ENCODE results near the gene MPPED1.

Gene MPPED1

DNA sequence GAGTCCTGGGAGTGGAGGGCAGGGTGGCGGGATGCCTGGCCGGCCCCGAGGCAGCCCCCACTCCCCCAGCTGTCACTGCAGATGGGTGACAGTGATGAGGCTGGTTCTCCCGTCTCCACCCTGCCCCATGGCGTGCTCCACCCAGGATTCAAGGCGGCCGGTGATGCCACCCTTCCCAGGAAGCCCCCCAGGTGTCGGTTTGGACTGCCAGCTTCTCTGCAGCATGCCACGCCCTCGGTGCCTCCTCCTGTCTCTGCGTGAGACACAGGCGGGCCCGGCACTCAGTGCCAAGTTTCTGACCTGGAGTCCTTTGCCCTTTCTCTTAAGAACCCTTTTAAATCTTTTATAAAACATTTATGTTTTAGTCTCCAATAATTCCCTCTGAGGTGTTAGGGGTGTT lies 71.5 kb downstream of the MPPED1 start:
- no peaks in the 10 kb centered on the region for H3K79me1 ChIP-seq (replicated peaks; ENCODE audit: low read length, poor library complexity, severe bottlenecking)
- H3K9me3 ChIP-seq (ENCODE audit: control insufficient read depth, low read length), result no peaks in the 10 kb centered on the region
- no peak overlapping the region for H3K4ac ChIP-seq (ENCODE audit: low read depth in 1 of 2, low read length in 2 of 2)
- 79% methylated on average over 10 of the region's 13 CpGs for WGBS
- H2BK5ac ChIP-seq (ENCODE audit: low read depth, low read length, poor library complexity, severe bottlenecking), result no peak overlapping the region
- no peak overlapping the region for H2AK5ac ChIP-seq (ENCODE audit: low read length, severe bottlenecking)
- no peaks in the 10 kb centered on the region for H3K36me3 ChIP-seq (ENCODE audit: control insufficient read depth in 1 of 2, insufficient read depth in 2 of 2, low read depth in 1 of 2, low read length in 2 of 2)
- no peak overlapping the region for H3K14ac ChIP-seq (ENCODE audit: low read length in 2 of 2)
- no peak overlapping the region for H2BK15ac ChIP-seq (ENCODE audit: low read depth, poor library complexity, severe bottlenecking)
- no peak overlapping the region for H2BK12ac ChIP-seq (ENCODE audit: low read length in 2 of 2)
- H3K4me2 ChIP-seq (ENCODE audit: low read length, poor library complexity, severe bottlenecking), result no peak overlapping the region
- no peak overlapping the region for H3K4me3 ChIP-seq (ENCODE audit: insufficient read depth in 1 of 2, low read depth in 1 of 2, low read length in 2 of 2)
- H2AFZ ChIP-seq (ENCODE audit: low read depth, low read length), result no peak overlapping the region
- H3K27me3 ChIP-seq (ENCODE audit: control insufficient read depth in 1 of 2, insufficient read depth in 1 of 2, low read length in 2 of 2), result peaks cover 0 to 42% of the 10 kb centered on the region in 2 experiments
- no peak overlapping the region for H3K23ac ChIP-seq (ENCODE audit: low read length in 2 of 2)
- H3K27ac ChIP-seq (ENCODE audit: low read length, poor library complexity, severe bottlenecking), result no peak overlapping the region
- no peak overlapping the region for H4K91ac ChIP-seq (ENCODE audit: low read length)
- DNase-seq, result no peak
- no peaks in the 10 kb centered on the region for H3K4me1 ChIP-seq (ENCODE audit: control insufficient read depth, insufficient read depth, low read depth, low read length)
- H2BK120ac ChIP-seq (ENCODE audit: low read depth, low read length), result no peak overlapping the region
- no peak overlapping the region for H3K9ac ChIP-seq (ENCODE audit: low read length)
- no peak overlapping the region for H4K8ac ChIP-seq (ENCODE audit: low read length)
- H3K18ac ChIP-seq (ENCODE audit: low read depth in 1 of 2, low read length in 2 of 2), result no peak overlapping the region

DNA sequence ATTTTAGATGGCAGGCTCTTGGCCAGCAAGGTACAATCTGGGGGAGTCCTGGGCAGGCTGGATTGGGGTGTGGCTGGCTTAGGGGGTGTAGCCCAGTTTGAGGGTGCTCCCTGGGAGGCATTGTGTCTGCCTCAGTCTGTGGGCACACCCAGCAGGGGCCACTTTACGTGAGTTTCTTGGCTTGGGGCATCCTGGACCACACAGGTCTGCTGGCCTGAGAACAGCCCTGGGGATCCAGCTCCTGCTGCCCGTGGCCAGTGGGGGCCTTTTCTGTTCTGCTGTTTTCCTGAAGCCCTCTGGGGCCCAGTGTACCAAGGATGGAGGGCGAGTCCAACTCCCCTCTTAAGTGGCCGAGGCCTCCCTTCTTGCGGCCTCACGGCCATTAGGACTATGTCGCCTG lies 71.9 kb downstream of the MPPED1 start:
- Histone ChIP-seq H2BK5ac (ENCODE audit: low read depth, low read length, poor library complexity, severe bottlenecking) (no peak overlapping the region), H3K4me3 (ENCODE audit: insufficient read depth in 1 of 2, low read depth in 1 of 2, low read length in 2 of 2) (no peak overlapping the region), H2AK5ac (ENCODE audit: low read length, severe bottlenecking) (no peak overlapping the region), H3K27ac (ENCODE audit: low read length, poor library complexity, severe bottlenecking) (no peak overlapping the region), H2AFZ (ENCODE audit: low read depth, low read length) (no peak overlapping the region), H3K18ac (ENCODE audit: low read depth in 1 of 2, low read length in 2 of 2) (no peak overlapping the region), H3K23ac (ENCODE audit: low read length in 2 of 2) (no peak overlapping the region), H3K9ac (ENCODE audit: low read length) (no peak overlapping the region), H3K4me1 (ENCODE audit: control insufficient read depth, insufficient read depth, low read depth, low read length) (no peaks in the 10 kb centered on the region), H3K4me2 (ENCODE audit: low read length, poor library complexity, severe bottlenecking) (no peak overlapping the region), H3K36me3 (ENCODE audit: control insufficient read depth in 1 of 2, insufficient read depth in 2 of 2, low read depth in 1 of 2, low read length in 2 of 2) (no peaks in the 10 kb centered on the region), H2BK120ac (ENCODE audit: low read depth, low read length) (no peak overlapping the region), H3K27me3 (ENCODE audit: control insufficient read depth in 1 of 2, insufficient read depth in 1 of 2, low read length in 2 of 2) (peaks cover 0 to 46% of the 10 kb centered on the region in 2 experiments), H3K14ac (ENCODE audit: low read length in 2 of 2) (no peak overlapping the region), H4K91ac (ENCODE audit: low read length) (no peak overlapping the region), H4K8ac (ENCODE audit: low read length) (no peak overlapping the region), H3K9me3 (ENCODE audit: control insufficient read depth, low read length) (no peaks in the 10 kb centered on the region), H2BK12ac (ENCODE audit: low read length in 2 of 2) (no peak overlapping the region), H2BK15ac (ENCODE audit: low read depth, poor library complexity, severe bottlenecking) (no peak overlapping the region), H3K4ac (ENCODE audit: low read depth in 1 of 2, low read length in 2 of 2) (no peak overlapping the region), H3K79me1 (replicated peaks; ENCODE audit: low read length, poor library complexity, severe bottlenecking) (no peaks in the 10 kb centered on the region)
- 75% methylated on average over 7 of the region's 7 CpGs for WGBS
- no peak for DNase-seq

DNA sequence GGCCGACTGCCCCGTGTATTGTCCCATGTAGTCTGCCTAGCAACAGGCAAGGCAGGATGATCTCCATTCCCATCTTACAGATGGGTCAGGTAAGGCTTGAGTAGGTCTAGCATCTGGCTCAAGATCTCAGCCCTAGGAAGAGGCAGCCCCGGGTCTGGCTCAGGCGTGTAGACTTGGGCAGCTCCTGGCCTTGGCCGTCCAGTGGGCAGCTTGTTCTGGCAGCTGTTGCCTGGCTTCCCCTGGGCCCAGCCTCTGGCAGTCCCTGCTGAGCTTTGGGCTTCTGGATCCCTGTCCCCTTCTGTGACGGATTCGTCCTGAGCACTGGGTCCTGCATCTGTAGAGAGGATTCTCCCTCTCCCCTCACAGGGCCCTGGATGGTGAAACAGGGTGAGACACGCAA lies 72.4 kb downstream of the MPPED1 start:
- H3K4me1 ChIP-seq (ENCODE audit: control insufficient read depth, insufficient read depth, low read depth, low read length), result no peaks in the 10 kb centered on the region
- H3K9me3 ChIP-seq (ENCODE audit: control insufficient read depth, low read length), result no peaks in the 10 kb centered on the region
- H3K79me1 ChIP-seq (replicated peaks; ENCODE audit: low read length, poor library complexity, severe bottlenecking), result no peaks in the 10 kb centered on the region
- H2BK5ac ChIP-seq (ENCODE audit: low read depth, low read length, poor library complexity, severe bottlenecking), result no peak overlapping the region
- WGBS, result 90% methylated on average over 8 of the region's 8 CpGs
- H3K4ac ChIP-seq (ENCODE audit: low read depth in 1 of 2, low read length in 2 of 2), result no peak overlapping the region
- H3K27ac ChIP-seq (ENCODE audit: low read length, poor library complexity, severe bottlenecking), result no peak overlapping the region
- no peaks in the 10 kb centered on the region for H3K36me3 ChIP-seq (ENCODE audit: control insufficient read depth in 1 of 2, insufficient read depth in 2 of 2, low read depth in 1 of 2, low read length in 2 of 2)
- no peak overlapping the region for H2AK5ac ChIP-seq (ENCODE audit: low read length, severe bottlenecking)
- DNase-seq, result no peak
- no peak overlapping the region for H4K8ac ChIP-seq (ENCODE audit: low read length)
- no peak overlapping the region for H2BK12ac ChIP-seq (ENCODE audit: low read length in 2 of 2)
- H2AFZ ChIP-seq (ENCODE audit: low read depth, low read length), result no peak overlapping the region
- H2BK15ac ChIP-seq (ENCODE audit: low read depth, poor library complexity, severe bottlenecking), result no peak overlapping the region
- H2BK120ac ChIP-seq (ENCODE audit: low read depth, low read length), result no peak overlapping the region
- no peak overlapping the region for H3K9ac ChIP-seq (ENCODE audit: low read length)
- no peak overlapping the region for H3K4me2 ChIP-seq (ENCODE audit: low read length, poor library complexity, severe bottlenecking)
- no peak overlapping the region for H3K4me3 ChIP-seq (ENCODE audit: insufficient read depth in 1 of 2, low read depth in 1 of 2, low read length in 2 of 2)
- H3K23ac ChIP-seq (ENCODE audit: low read length in 2 of 2), result no peak overlapping the region
- H3K27me3 ChIP-seq (ENCODE audit: control insufficient read depth in 1 of 2, insufficient read depth in 1 of 2, low read length in 2 of 2), result peaks cover 0 to 50% of the 10 kb centered on the region in 2 experiments
- no peak overlapping the region for H4K91ac ChIP-seq (ENCODE audit: low read length)
- no peak overlapping the region for H3K18ac ChIP-seq (ENCODE audit: low read depth in 1 of 2, low read length in 2 of 2)
- no peak overlapping the region for H3K14ac ChIP-seq (ENCODE audit: low read length in 2 of 2)

DNA sequence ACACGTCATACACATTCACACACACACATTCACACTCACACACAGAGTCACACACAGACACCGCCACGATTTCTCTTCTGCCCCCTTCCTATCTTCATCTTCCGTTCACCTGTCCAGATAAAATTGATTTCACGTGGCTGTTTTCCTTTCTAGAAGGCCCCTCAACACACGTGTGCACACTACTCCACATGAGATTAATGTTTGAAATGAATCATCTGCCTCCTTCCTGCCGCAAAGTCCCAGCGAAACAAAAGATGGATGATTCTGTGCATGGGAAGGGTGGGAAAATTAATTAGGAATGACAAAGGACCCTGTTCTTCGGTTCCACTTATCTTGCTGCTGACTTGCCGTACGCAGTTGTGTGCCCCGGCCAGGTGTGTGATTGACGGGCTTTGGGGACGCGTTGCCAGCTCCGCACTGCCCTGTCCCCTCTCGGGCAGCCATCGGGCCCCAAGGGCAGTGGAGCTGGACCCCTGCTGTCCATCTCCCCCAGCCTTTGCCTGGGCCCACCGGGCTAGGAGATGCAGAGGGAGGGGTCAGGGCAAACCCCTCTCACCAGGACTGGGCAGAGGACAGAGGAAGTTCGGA lies 73.8 kb downstream of the MPPED1 start:
- H4K91ac ChIP-seq (ENCODE audit: low read length), result no peak overlapping the region
- no peak overlapping the region for H2BK5ac ChIP-seq (ENCODE audit: low read depth, low read length, poor library complexity, severe bottlenecking)
- H3K27me3 ChIP-seq (ENCODE audit: control insufficient read depth in 1 of 2, insufficient read depth in 1 of 2, low read length in 2 of 2), result peaks cover 0 to 46% of the 10 kb centered on the region in 2 experiments
- DNase-seq, result no peak
- WGBS, result 83% methylated on average over 19 of the region's 20 CpGs
- no peak overlapping the region for H3K4me3 ChIP-seq (ENCODE audit: insufficient read depth in 1 of 2, low read depth in 1 of 2, low read length in 2 of 2)
- H3K18ac ChIP-seq (ENCODE audit: low read depth in 1 of 2, low read length in 2 of 2), result no peak overlapping the region
- H3K79me1 ChIP-seq (replicated peaks; ENCODE audit: low read length, poor library complexity, severe bottlenecking), result no peaks in the 10 kb centered on the region
- H3K4ac ChIP-seq (ENCODE audit: low read depth in 1 of 2, low read length in 2 of 2), result no peak overlapping the region
- no peak overlapping the region for H3K23ac ChIP-seq (ENCODE audit: low read length in 2 of 2)
- H3K14ac ChIP-seq (ENCODE audit: low read length in 2 of 2), result no peak overlapping the region
- no peaks in the 10 kb centered on the region for H3K4me1 ChIP-seq (ENCODE audit: control insufficient read depth, insufficient read depth, low read depth, low read length)
- H3K4me2 ChIP-seq (ENCODE audit: low read length, poor library complexity, severe bottlenecking), result no peak overlapping the region
- H3K9me3 ChIP-seq (ENCODE audit: control insufficient read depth, low read length), result no peaks in the 10 kb centered on the region
- no peak overlapping the region for H3K27ac ChIP-seq (ENCODE audit: low read length, poor library complexity, severe bottlenecking)
- no peak overlapping the region for H2BK120ac ChIP-seq (ENCODE audit: low read depth, low read length)
- H3K36me3 ChIP-seq (ENCODE audit: control insufficient read depth in 1 of 2, insufficient read depth in 2 of 2, low read depth in 1 of 2, low read length in 2 of 2), result no peaks in the 10 kb centered on the region
- H4K8ac ChIP-seq (ENCODE audit: low read length), result no peak overlapping the region
- no peak overlapping the region for H2AK5ac ChIP-seq (ENCODE audit: low read length, severe bottlenecking)
- no peak overlapping the region for H2BK15ac ChIP-seq (ENCODE audit: low read depth, poor library complexity, severe bottlenecking)
- H2AFZ ChIP-seq (ENCODE audit: low read depth, low read length), result no peak overlapping the region
- H2BK12ac ChIP-seq (ENCODE audit: low read length in 2 of 2), result no peak overlapping the region
- H3K9ac ChIP-seq (ENCODE audit: low read length), result no peak overlapping the region
